ENCODE results near the gene RBM34. TPM values are rescaled to one million over a fixed set of nuclear protein-coding genes. Genes with fewer than 3 reads are reported as not detected.

RBM34 gene
- total RNA-seq, 2 experiments from 2014 or later = 136 TPM

- intact Hi-C loops (cut with micrococcal nuclease) = no loop called here
- DNase-seq = no peak
- Mint-ChIP-seq H3K9me3 (no peaks in the 10 kb centered on the region), H3K36me3 (ENCODE audit: low read depth) (peaks cover 60% of the 10 kb centered on the region), H3K27me3 (no peaks in the 10 kb centered on the region), H3K27ac (no peak overlapping the region), H3K4me1 (ENCODE audit: low read depth) (peaks cover 34% of the 10 kb centered on the region), H3K4me3 (no peak overlapping the region)
- no peak for ATAC-seq
- ChIA-PET CTCF (interaction anchor here (0.6 to 2.9 kb wide), 7 partner anchors 8 to 341 kb away, joined by 3 to 10 read pairs (median 4); no protein-coding TSS in a partner anchor), POLR2A (interaction anchor here (0.6 to 3.3 kb wide), 7 partner anchors 9 to 305 kb away, joined by 3 to 12 read pairs (median 4); partner anchors contain the start of gene TOMM20)
- TF ChIP-seq, protein P1, sequence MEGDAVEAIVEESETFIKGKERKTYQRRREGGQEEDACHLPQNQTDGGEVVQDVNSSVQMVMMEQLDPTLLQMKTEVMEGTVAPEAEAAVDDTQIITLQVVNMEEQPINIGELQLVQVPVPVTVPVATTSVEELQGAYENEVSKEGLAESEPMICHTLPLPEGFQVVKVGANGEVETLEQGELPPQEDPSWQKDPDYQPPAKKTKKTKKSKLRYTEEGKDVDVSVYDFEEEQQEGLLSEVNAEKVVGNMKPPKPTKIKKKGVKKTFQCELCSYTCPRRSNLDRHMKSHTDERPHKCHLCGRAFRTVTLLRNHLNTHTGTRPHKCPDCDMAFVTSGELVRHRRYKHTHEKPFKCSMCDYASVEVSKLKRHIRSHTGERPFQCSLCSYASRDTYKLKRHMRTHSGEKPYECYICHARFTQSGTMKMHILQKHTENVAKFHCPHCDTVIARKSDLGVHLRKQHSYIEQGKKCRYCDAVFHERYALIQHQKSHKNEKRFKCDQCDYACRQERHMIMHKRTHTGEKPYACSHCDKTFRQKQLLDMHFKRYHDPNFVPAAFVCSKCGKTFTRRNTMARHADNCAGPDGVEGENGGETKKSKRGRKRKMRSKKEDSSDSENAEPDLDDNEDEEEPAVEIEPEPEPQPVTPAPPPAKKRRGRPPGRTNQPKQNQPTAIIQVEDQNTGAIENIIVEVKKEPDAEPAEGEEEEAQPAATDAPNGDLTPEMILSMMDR (IDR thresholded peaks at IDR 0.05) = no peak
These were observed 52.9 kb downstream of the RBM34 start for GRCh38 chr1:235108185-235108593.

GRCh38 chr1:235107368-235108184, 53.5 kb downstream of the RBM34 start:
- intact Hi-C loops (cut with micrococcal nuclease) = no loop called here

GRCh38 chr1:235106457-235106856, 54.6 kb downstream of the RBM34 start:
- ChIA-PET CTCF (interaction anchor here (0.8 to 4.2 kb wide), 8 partner anchors 12 to 606 kb away, joined by 3 to 37 read pairs (median 6); no protein-coding TSS in a partner anchor), POLR2A (interaction anchor here (1.0 to 3.3 kb wide), 3 partner anchors 11 to 317 kb away, joined by 4 to 12 read pairs (median 4); no protein-coding TSS in a partner anchor)
- Mint-ChIP-seq H3K9me3 (no peaks in the 10 kb centered on the region), H3K36me3 (ENCODE audit: low read depth) (peaks cover 49% of the 10 kb centered on the region), H3K27ac (peak overlapping the region; percentile 52), H3K4me1 (ENCODE audit: low read depth) (peaks cover 42% of the 10 kb centered on the region), H3K4me3 (no peak overlapping the region), H3K27me3 (peaks cover 3% of the 10 kb centered on the region)
- intact Hi-C loops (cut with micrococcal nuclease) = no loop called here
- no peak for ATAC-seq
- DNase-seq = no peak
- TF ChIP-seq, protein P1 (IDR thresholded peaks at IDR 0.05) = no peak

More at GRCh38 chr1:235107368-235108184, 53.5 kb downstream of the RBM34 start:
- ChIA-PET CTCF (interaction anchor here (0.6 to 2.9 kb wide), 8 partner anchors 8 to 340 kb away, joined by 3 to 10 read pairs (median 4); no protein-coding TSS in a partner anchor), POLR2A (interaction anchor here (0.5 to 3.3 kb wide), 9 partner anchors 10 to 316 kb away, joined by 3 to 12 read pairs (median 4); partner anchors contain the start of gene TOMM20)
- no peak overlapping the region for H3K27ac Mint-ChIP-seq
- H3K36me3 Mint-ChIP-seq (ENCODE audit: low read depth) = peaks cover 54% of the 10 kb centered on the region
- peaks cover 36% of the 10 kb centered on the region for H3K4me1 Mint-ChIP-seq (ENCODE audit: low read depth)
- H3K27me3 Mint-ChIP-seq = no peaks in the 10 kb centered on the region
- H3K9me3 Mint-ChIP-seq = no peaks in the 10 kb centered on the region
- no peak overlapping the region for H3K4me3 Mint-ChIP-seq
- TF ChIP-seq, protein P1 (IDR thresholded peaks at IDR 0.05) = no peak
- DNase-seq (no peak), ATAC-seq (no peak)

GRCh38 chr1:235105051-235106043, 55.7 kb downstream of the RBM34 start:
- Mint-ChIP-seq H3K4me1 (ENCODE audit: low read depth) (peaks cover 42% of the 10 kb centered on the region), H3K27ac (peak overlapping the region; percentile 79), H3K4me3 (peak overlapping the region; percentile 61), H3K27me3 (peaks cover 3% of the 10 kb centered on the region), H3K9me3 (no peaks in the 10 kb centered on the region), H3K36me3 (ENCODE audit: low read depth) (peaks cover 39% of the 10 kb centered on the region)
- intact Hi-C loops (cut with micrococcal nuclease) = no loop called here
- CTCF ChIA-PET = interaction anchor here (0.6 to 4.2 kb wide), 24 partner anchors 8 to 605 kb away, joined by 3 to 37 read pairs (median 4); partner anchors contain the start of gene B3GALNT2
- DNase-seq = no peak
- POLR2A ChIA-PET = interaction anchor here (0.6 to 1.6 kb wide), 8 partner anchors 8 to 399 kb away, joined by 3 to 6 read pairs (median 4); partner anchors contain the start of gene B3GALNT2
- TF ChIP-seq, protein P1 (IDR thresholded peaks at IDR 0.05) = no peak
- peak; percentile 66 for ATAC-seq

All from activated CD8-positive, alpha-beta T cell treated with anti-CD3 and anti-CD28 coated beads for 36 hours (primary cell).